ENCODE measurements around the gene PTGDR. TPM values are rescaled to one million over a fixed set of nuclear protein-coding genes. Genes with fewer than 3 reads are reported as not detected.

The PTGDR gene
- total RNA-seq, 4 donors from 2014 or later = 0.23 to 2.0 (median 1.1) TPM

- no peaks in the 10 kb centered on the region for H3K27me3 ChIP-seq
- 96% methylated on average over 2 of the region's 2 CpGs for WGBS
These were observed 28.9 kb downstream of the PTGDR start for GRCh38 chr14:52296378-52296777.

GRCh38 chr14:52298795-52299194 lies 31.3 kb downstream of the PTGDR start:
- WGBS = 89% methylated on average over 10 of the region's 10 CpGs
- TF ChIP-seq POLR2AphosphoS5 (IDR thresholded peaks at IDR 0.05) (no peak), POLR2A (IDR thresholded peaks at IDR 0.05) (no peak), EP300 (IDR thresholded peaks at IDR 0.05) (no peak), CTCF (IDR thresholded peaks at IDR 0.05) (no peak)

More at GRCh38 chr14:52296378-52296777, 28.9 kb downstream of the PTGDR start:
- H3K27ac ChIP-seq = no peak overlapping the region
- no peaks in the 10 kb centered on the region for H3K4me1 ChIP-seq
- TF ChIP-seq POLR2AphosphoS5 (IDR thresholded peaks at IDR 0.05) (no peak), CTCF (IDR thresholded peaks at IDR 0.05) (no peak), POLR2A (IDR thresholded peaks at IDR 0.05) (no peak), EP300 (IDR thresholded peaks at IDR 0.05) (no peak)
- no peaks in the 10 kb centered on the region for H3K9me3 ChIP-seq
- H3K36me3 ChIP-seq = no peaks in the 10 kb centered on the region
- H3K4me3 ChIP-seq = no peak overlapping the region
- no peak for DNase-seq (ENCODE audit: low spot score in 2 of 2)

GRCh38 chr14:52299692-52300278 lies 32.3 kb downstream of the PTGDR start:
- TF ChIP-seq CTCF (IDR thresholded peaks at IDR 0.05) (peak; percentile 47 to 57), EP300 (IDR thresholded peaks at IDR 0.05) (no peak)
- H3K9me3 ChIP-seq = no peaks in the 10 kb centered on the region
- no peak overlapping the region for H3K4me3 ChIP-seq
- no peak overlapping the region for H3K27ac ChIP-seq
- H3K36me3 ChIP-seq = no peaks in the 10 kb centered on the region
- no peaks in the 10 kb centered on the region for H3K4me1 ChIP-seq
- DNase-seq (ENCODE audit: low spot score in 2 of 2) = no peak
- H3K27me3 ChIP-seq = no peaks in the 10 kb centered on the region

More at GRCh38 chr14:52298795-52299194, 31.3 kb downstream of the PTGDR start:
- no peaks in the 10 kb centered on the region for H3K4me1 ChIP-seq
- no peak overlapping the region for H3K27ac ChIP-seq
- H3K36me3 ChIP-seq = no peaks in the 10 kb centered on the region
- DNase-seq (ENCODE audit: low spot score in 2 of 2) = no peak
- H3K9me3 ChIP-seq = no peaks in the 10 kb centered on the region
- no peaks in the 10 kb centered on the region for H3K27me3 ChIP-seq
- H3K4me3 ChIP-seq = no peak overlapping the region

- Histone ChIP-seq H3K9me3 (no peaks in the 10 kb centered on the region), H3K36me3 (no peaks in the 10 kb centered on the region), H3K27ac (no peak overlapping the region), H3K27me3 (no peaks in the 10 kb centered on the region), H3K4me3 (no peak overlapping the region), H3K4me1 (no peaks in the 10 kb centered on the region)
- 77% methylated on average over 4 of the region's 4 CpGs for WGBS
- DNase-seq (ENCODE audit: low spot score in 2 of 2) = no peak
- TF ChIP-seq POLR2AphosphoS5 (IDR thresholded peaks at IDR 0.05) (no peak), POLR2A (IDR thresholded peaks at IDR 0.05) (no peak), CTCF (IDR thresholded peaks at IDR 0.05) (no peak), EP300 (IDR thresholded peaks at IDR 0.05) (no peak)
These were observed 35.7 kb downstream of the PTGDR start for GRCh38 chr14:52303236-52303635.

- Histone ChIP-seq H3K9me3 (no peaks in the 10 kb centered on the region), H3K27ac (no peak overlapping the region), H3K4me1 (no peaks in the 10 kb centered on the region), H3K36me3 (no peaks in the 10 kb centered on the region), H3K4me3 (no peak overlapping the region), H3K27me3 (no peaks in the 10 kb centered on the region)
- 76% methylated on average over 4 of the region's 4 CpGs for whole genome bisulfite sequencing
- TF ChIP-seq POLR2AphosphoS5 (IDR thresholded peaks at IDR 0.05) = no peak
- TF ChIP-seq POLR2A (IDR thresholded peaks at IDR 0.05) = no peak
- no peak for TF ChIP-seq EP300 (IDR thresholded peaks at IDR 0.05)
- no peak for TF ChIP-seq CTCF (IDR thresholded peaks at IDR 0.05)
- no peak for DNase-seq (ENCODE audit: low spot score in 2 of 2)
These were observed 36.9 kb downstream of the PTGDR start for GRCh38 chr14:52304248-52304904.
